ENCODE measurements around the gene SPART. TPM values are rescaled to one million over a fixed set of nuclear protein-coding genes. Genes with fewer than 3 reads are reported as not detected.

SPART gene
- total RNA-seq, 1 experiment from 2014 or later: 182 TPM

GRCh38 chr13:36371185-36371584, 25.0 kb upstream of the SPART start:
- Histone ChIP-seq H3K36me3 (ENCODE audit: insufficient read depth, low read length, poor library complexity, severe bottlenecking) (no peaks in the 10 kb centered on the region), H3K4me3 (ENCODE audit: low read depth, low read length, poor library complexity, severe bottlenecking) (no peak overlapping the region), H3K4me1 (ENCODE audit: insufficient read depth, low read length, poor library complexity, severe bottlenecking) (peaks cover 11% of the 10 kb centered on the region), H3K27me3 (replicated peaks; ENCODE audit: insufficient read depth, low read depth, low read length, poor library complexity) (no peaks in the 10 kb centered on the region), H3K9me3 (ENCODE audit: low read depth, low read length, poor library complexity, severe bottlenecking) (no peaks in the 10 kb centered on the region), H3K27ac (ENCODE audit: low read depth, low read length, poor library complexity, severe bottlenecking) (no peak overlapping the region)
- ChIA-PET CTCF (no interaction called here), POLR2A (ENCODE audit: low non-redundant PET) (no interaction called here)
- TF ChIP-seq CTCF (conservative IDR thresholded peaks at IDR 0.05; ENCODE audit: low read depth, low read length) (no peak), EZH2 (IDR thresholded peaks at IDR 0.05; ENCODE audit: borderline replicate concordance, low read depth, low read length, poor library complexity, severe bottlenecking) (no peak)
- intact Hi-C loops (cut with micrococcal nuclease; ENCODE audit: unreplicated experiment): no loop called here
- DNase-seq (ENCODE audit: low spot score): no peak
- BruUV-seq (replicated peaks): no TSS peak

- Histone ChIP-seq H3K4me1 (ENCODE audit: insufficient read depth, low read length, poor library complexity, severe bottlenecking) (peaks cover 11% of the 10 kb centered on the region), H3K27ac (ENCODE audit: low read depth, low read length, poor library complexity, severe bottlenecking) (peak overlapping the region; percentile 55), H3K27me3 (replicated peaks; ENCODE audit: insufficient read depth, low read depth, low read length, poor library complexity) (no peaks in the 10 kb centered on the region), H3K36me3 (ENCODE audit: insufficient read depth, low read length, poor library complexity, severe bottlenecking) (no peaks in the 10 kb centered on the region), H3K4me3 (ENCODE audit: low read depth, low read length, poor library complexity, severe bottlenecking) (no peak overlapping the region), H3K9me3 (ENCODE audit: low read depth, low read length, poor library complexity, severe bottlenecking) (no peaks in the 10 kb centered on the region)
- no peak for DNase-seq (ENCODE audit: low spot score)
- TF ChIP-seq CTCF (conservative IDR thresholded peaks at IDR 0.05; ENCODE audit: low read depth, low read length) (no peak), EZH2 (IDR thresholded peaks at IDR 0.05; ENCODE audit: borderline replicate concordance, low read depth, low read length, poor library complexity, severe bottlenecking) (no peak)
- BruUV-seq (replicated peaks): no TSS peak
- ChIA-PET POLR2A (ENCODE audit: low non-redundant PET) (no interaction called here), CTCF (no interaction called here)
- intact Hi-C loops (cut with micrococcal nuclease; ENCODE audit: unreplicated experiment): no loop called here
Measured at GRCh38 chr13:36370108-36370429, 23.9 kb upstream of the SPART start.

- peak overlapping the region; percentile 55 for H3K27ac ChIP-seq (ENCODE audit: low read depth, low read length, poor library complexity, severe bottlenecking)
- no peak overlapping the region for H3K4me3 ChIP-seq (ENCODE audit: low read depth, low read length, poor library complexity, severe bottlenecking)
- ChIA-PET POLR2A (ENCODE audit: low non-redundant PET) (no interaction called here), CTCF (no interaction called here)
- H3K9me3 ChIP-seq (ENCODE audit: low read depth, low read length, poor library complexity, severe bottlenecking): no peaks in the 10 kb centered on the region
- TF ChIP-seq EZH2 (IDR thresholded peaks at IDR 0.05; ENCODE audit: borderline replicate concordance, low read depth, low read length, poor library complexity, severe bottlenecking) (no peak), CTCF (conservative IDR thresholded peaks at IDR 0.05; ENCODE audit: low read depth, low read length) (no peak)
- intact Hi-C loops (cut with micrococcal nuclease; ENCODE audit: unreplicated experiment): no loop called here
- H3K4me1 ChIP-seq (ENCODE audit: insufficient read depth, low read length, poor library complexity, severe bottlenecking): peaks cover 11% of the 10 kb centered on the region
- no peaks in the 10 kb centered on the region for H3K36me3 ChIP-seq (ENCODE audit: insufficient read depth, low read length, poor library complexity, severe bottlenecking)
- no peak for DNase-seq (ENCODE audit: low spot score)
- no peaks in the 10 kb centered on the region for H3K27me3 ChIP-seq (replicated peaks; ENCODE audit: insufficient read depth, low read depth, low read length, poor library complexity)
- no TSS peak for BruUV-seq (replicated peaks)
Measured at GRCh38 chr13:36369268-36370107, 23.3 kb upstream of the SPART start.
